NCI-H2107 treated with DMSO at 0.1 percent for 48 hours (cell line): Measurements from ENCODE around the gene AKAP13.
A peak's percentile ranks its signal among the peaks of the same experiment; 100 is the strongest.
"Not testable (repeated sequence)": the region's sequence is repeated elsewhere in the genome, so short reads cannot be mapped to it uniquely, and the experiment has no call there.

Source experiments
- DNase-seq: peaks from one replicate; lab custom pipeline; 2025; ENCODE audit not compliant: unreplicated experiment; lab: John Stamatoyannopoulos, UW

The AKAP13 gene

GRCh38 chr15:85477061-85477460 is 96.7 kb downstream of the AKAP13 start:
- no peak for DNase-seq

GRCh38 chr15:85477730-85478129 is 97.3 kb downstream of the AKAP13 start:
- no peak for DNase-seq

DNA sequence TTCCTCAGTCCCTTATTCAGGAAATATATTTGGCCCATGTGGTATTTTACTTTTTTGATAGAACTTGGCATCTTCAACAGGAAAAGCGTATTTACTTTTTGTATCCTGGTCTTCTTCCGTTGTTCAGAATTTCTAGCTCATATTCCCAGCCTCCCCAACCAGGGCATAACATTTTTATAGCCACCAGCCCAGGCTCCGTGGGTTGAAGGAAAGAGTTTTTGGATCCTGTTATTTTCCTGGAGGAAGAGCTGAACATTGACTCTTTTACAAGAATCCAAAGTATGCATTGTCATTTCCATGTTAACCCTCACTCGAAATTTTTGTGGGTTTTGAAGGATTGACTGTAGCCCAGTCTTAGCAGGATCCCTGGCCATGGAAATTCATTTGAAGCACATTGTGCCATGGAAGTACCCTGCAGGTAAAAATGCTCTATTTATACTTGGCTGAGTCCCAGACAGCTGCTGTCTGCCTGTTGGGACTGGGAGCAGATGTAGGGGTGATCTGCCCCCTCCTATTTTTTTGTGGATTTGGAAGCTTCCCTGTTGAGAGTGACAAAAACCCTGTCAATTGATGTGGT is 98.8 kb downstream of the AKAP13 start:
- peak; percentile 7 for DNase-seq

GRCh38 chr15:85480923-85481322 is 100.5 kb downstream of the AKAP13 start:
- DNase-seq: no peak

- not testable (repeated sequence) for DNase-seq
Observed at GRCh38 chr15:85481543-85481942, 101.1 kb downstream of the AKAP13 start.

DNA sequence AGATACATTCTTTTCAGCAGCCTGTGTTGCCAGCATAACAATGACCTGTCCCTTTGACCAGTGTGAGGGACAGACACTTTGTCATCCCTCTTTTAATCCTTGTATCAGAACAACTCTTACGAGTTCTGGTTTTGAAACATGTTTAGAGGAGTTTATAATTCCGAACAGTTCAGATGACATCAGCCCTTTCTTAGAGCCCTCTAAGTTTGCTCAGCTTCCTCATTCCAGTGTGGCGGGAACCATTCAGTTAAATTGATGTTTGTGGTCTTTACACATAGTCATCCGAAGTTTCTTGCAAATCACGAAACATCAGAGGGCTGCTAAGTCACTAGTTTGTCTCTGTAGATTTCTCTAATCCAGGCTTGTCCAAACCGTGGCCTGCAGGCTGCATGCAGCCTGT is 102.5 kb downstream of the AKAP13 start:
- no peak for DNase-seq

- not testable (repeated sequence) for DNase-seq
Observed at GRCh38 chr15:85483955-85484354, 103.6 kb downstream of the AKAP13 start.

- DNase-seq: not testable (repeated sequence)
Observed at GRCh38 chr15:85484923-85485322, 104.5 kb downstream of the AKAP13 start.

DNA sequence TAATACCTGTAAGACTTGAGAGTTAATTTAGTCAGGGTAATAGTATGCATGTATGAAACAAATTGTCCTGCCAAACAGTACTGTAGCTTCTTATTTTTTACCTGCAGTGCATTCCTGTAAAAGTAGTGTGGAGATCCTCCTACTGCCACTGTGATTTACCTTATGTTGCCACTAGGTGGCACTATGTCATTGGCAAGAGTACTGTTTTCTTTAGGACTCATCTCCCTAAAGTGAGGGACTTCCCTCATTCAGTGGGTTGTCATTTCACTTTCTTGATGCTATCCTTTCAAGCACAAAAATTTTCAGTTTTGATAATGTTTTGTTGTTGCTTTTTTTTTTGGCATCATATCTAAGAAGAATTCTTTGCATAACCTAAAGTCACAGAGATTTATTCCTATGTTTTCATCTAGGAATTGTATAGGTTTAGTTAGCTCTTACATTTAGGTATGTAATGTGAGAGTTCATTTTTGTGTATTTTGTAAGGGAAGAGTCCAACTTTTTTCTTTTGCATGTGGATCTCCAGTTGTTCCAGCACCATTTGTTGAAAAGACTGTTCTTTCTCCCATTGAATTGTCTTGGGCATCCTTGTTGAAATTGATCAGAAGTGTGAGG is 105.7 kb downstream of the AKAP13 start:
- peak; percentile 35 for DNase-seq

DNA sequence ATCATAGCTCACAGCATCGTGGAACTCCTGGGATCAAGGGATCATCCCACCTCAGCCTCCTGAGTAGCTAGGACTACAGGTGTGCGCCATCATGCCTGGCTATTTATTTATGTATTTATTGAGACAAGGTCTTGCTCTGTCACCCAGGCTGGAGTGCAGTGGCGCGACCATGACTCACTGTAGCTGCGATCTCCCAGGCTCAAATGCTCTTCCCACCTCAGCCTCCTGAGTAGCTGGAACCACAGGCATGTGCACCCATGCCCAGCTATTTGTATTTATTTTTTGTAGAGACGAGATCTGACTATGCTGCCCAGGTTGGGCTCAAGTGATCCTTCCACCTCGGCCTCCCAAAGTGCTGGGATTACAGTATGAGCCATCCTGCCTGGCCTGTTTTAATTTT is 107.4 kb downstream of the AKAP13 start:
- not testable (repeated sequence) for DNase-seq

DNA sequence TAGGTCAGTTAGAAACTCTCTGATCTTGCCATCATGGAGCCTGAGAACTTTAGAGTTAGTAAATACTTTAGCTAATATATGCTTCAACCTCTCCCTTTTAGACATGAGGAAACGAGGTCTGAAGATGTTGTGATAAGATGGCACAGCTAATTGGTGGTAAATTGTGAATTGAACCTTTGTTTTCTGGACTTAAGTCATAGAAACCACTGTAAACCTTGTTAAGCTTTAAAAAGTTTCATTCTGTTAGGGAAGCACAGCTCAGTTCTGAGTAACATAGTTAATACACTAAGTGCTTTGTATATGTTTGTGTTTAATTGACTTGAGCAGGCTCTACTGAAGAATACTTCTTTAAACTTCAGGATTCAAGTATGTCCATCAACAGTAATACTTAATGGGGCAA is 108.6 kb downstream of the AKAP13 start:
- DNase-seq: no peak

DNA sequence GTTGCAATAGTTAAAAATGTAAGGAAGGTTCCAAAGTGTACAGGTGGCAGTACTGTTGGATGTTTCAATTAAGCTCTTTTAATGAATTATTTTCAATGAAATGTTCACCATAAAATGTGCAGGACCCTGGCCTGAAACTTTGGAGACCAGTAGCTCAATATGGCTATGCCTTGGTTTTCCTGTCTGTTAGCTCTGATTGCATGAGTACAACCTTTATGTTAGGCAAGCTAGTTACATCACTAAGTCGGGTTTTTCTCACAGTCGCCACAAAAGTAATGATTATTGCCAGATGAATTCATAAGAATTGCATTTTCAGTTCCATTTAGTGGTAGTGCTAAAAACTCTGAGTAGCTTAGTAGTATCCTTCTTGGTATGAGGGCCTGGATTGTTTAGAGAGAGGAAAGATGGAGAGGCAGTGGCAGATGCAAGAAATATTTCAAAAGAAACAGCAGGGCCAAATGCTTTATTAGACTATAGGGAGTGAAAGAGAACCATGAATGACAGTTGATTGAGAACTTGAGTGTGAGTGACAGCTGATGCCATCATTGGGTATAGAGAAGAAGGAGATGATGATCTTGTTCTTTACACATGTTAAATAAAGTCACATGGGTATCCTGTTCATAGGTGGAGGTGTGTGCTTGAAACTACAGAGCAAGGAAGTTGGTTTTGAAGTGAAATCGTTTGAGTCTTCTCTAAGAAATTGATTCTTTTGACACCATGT is 109.5 kb downstream of the AKAP13 start:
- DNase-seq: no peak

GRCh38 chr15:85490856-85491255 is 110.5 kb downstream of the AKAP13 start:
- no peak for DNase-seq

- no peak for DNase-seq
Observed at GRCh38 chr15:85491691-85492090, 111.3 kb downstream of the AKAP13 start.

DNA sequence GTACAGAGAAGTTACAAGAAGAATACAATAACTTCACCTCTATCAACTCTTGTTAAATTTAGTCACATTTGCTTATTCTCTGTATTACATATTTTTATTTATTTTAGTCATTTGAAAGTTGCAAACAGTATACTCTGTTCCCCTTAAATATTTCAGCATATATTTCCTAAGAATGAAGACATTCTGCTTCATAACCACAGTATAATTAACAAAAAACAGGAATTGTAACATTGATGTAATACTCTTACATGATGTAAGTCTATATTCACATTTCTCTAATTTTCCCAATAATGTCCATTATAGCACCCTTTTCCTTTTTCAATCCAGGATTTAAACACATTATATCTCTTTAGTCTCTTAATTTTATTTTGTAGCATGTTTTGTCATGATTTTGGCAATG is 112.0 kb downstream of the AKAP13 start:
- no peak for DNase-seq

GRCh38 chr15:85493260-85493659 is 112.9 kb downstream of the AKAP13 start:
- DNase-seq: no peak

DNA sequence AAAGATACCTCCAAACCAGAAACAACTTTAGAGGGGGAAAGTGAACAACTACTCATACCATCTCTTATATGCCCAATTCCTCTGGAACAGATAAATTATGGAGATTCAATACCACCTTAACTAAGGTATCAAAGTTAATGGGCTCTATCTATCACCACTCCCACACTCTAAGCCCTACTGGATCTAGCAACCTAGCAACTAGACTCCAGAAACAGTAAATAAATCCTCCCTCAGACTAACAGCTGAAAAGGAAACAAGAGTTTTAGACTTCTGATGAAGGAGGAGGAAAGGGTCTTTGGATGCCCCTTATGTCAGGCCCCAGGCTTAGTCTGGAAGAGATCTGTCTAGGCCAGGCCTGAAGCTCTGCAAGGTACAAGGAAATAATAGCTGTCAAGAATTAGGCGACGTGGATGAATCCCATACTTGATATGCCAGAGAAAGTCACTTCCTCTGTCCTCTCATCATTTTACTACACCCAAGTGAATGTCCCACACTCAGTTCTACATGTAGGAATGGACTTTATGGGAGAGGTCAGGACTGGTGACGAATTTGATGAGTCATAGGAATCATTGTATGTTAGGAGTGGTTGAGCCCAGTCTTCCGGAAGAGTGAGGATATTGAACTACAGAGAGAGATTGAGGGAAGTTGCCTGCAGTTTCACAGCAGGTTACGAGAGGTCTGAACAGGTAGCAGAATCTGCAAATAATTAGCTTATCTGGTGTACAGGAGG is 113.8 kb downstream of the AKAP13 start:
- DNase-seq: no peak

GRCh38 chr15:85495096-85495495 is 114.7 kb downstream of the AKAP13 start:
- no peak for DNase-seq

DNA sequence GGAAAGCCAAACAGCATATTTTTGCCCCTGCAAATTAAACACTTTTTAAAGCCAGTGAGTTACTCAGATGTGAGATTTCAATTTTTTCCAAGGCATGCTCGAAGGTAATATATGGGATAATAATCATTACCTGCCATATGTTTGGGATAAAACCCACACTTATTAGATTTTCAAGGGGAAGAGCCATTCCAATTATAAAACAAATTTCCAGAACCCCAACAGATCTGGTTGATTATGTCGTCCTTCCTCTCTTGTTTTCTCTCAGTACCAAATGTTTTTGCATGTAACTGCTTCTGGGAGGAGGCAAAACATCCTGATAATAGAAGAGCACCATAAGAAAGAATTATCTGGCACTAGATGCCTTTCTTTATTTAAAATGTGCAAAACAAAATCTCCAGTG is 115.1 kb downstream of the AKAP13 start:
- DNase-seq: no peak

DNA sequence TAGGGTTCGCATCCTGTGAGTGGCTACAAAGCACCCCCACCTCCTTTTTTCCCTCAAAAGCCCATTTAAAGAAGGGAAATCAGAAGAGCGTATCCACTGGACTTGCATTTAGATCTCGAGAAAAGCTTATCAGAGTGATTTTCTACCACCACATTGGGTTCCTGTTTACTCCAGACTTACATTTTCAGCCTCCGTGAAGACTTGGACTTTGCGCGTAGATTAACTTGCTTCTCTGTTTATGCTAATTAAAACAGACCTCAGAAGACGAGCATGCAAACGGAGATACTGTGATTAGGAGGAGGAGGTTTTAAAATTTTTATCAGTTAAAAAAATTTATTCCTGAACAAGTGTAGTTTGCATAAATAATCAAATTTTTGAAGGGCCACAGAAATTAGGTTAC is 115.7 kb downstream of the AKAP13 start:
- no peak for DNase-seq

DNA sequence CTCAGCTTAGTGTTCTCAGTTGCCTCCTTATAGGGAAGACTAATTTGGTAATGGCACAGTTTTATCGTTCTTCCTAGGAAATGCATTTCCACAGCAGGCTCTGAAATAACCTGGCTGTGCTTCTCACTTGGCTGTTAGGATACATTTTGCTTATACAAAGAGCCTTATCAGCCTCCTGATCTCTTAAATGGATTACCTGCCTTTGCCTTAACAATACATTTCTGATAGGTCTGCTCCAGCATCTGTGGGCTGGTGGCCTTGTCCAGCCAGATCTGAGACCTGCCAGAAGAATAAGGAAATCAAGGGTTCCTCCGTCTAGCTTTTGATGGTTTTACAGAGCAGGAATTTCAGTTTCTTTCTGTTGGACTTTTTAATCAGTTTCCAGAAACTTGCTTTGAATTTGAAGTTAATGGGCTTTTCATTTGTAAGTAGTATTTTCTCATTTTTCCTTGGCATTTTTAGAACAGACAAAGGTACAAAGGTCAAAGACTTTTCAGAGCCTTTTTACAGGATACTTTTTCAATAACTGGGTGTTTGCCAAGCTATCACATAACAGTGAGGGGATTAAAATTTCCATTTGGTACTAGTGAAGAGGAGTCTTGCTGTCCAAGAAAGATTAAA is 116.3 kb downstream of the AKAP13 start:
- no peak for DNase-seq
